Chondrocyte (in vitro differentiated cells): Measurements from ENCODE around the gene CDH16. TPM values are rescaled to one million over a fixed set of nuclear protein-coding genes. Genes with fewer than 3 reads are reported as not detected.

Experiments used
- DNase-seq: peaks from one replicate; pipeline ENCODE4 v3.0.0; 2021; ENCODE audit warnings: mixed read lengths, low spot score
- H3K27ac Mint-ChIP-seq: one replicate; pipeline ENCODE4 v1.8.0; 2021; ENCODE audit warnings: mild to moderate bottlenecking, moderate library complexity, mixed read lengths; ENCODE audit not compliant: unreplicated experiment
- H3K27me3 Mint-ChIP-seq: 2 replicates; pipeline ENCODE4 v1.8.0; 2021; ENCODE audit warnings: low read depth, mixed read lengths
- H3K36me3 Mint-ChIP-seq: 2 replicates; pipeline ENCODE4 v1.8.0; 2021; ENCODE audit warnings: low read depth, mixed read lengths
- H3K4me1 Mint-ChIP-seq: 2 replicates; pipeline ENCODE4 v1.8.0; 2021; ENCODE audit warnings: low read depth, mild to moderate bottlenecking, mixed read lengths
- H3K4me3 Mint-ChIP-seq: one replicate; pipeline ENCODE4 v1.8.0; 2021; ENCODE audit warnings: mild to moderate bottlenecking, moderate library complexity, mixed read lengths; ENCODE audit not compliant: unreplicated experiment
- H3K9me3 Mint-ChIP-seq: 2 replicates; pipeline ENCODE4 v1.8.0; 2021; ENCODE audit warnings: low read depth, mixed read lengths
- CTCF ChIP-seq: fragments of 200-600 bp; sonication (generic); IDR thresholded peaks from 2 replicates; pipeline ENCODE4 v1.5.0; 2021; ENCODE audit warnings: antibody characterized with exemption, mild to moderate bottlenecking, moderate library complexity
- total RNA-seq: library from RNA; stranded (reverse); gene quantifications from 3 replicates; pipeline ENCODE4 v1.2.1, GENCODE V29; 2021

Gene CDH16
- total RNA-seq, 1 donor from 2014 or later = not detected

GRCh38 chr16:66863707-66864106, 55.0 kb downstream of the CDH16 start:
- Mint-ChIP-seq H3K27ac (no peak overlapping the region), H3K9me3 (no peaks in the 10 kb centered on the region), H3K36me3 (no peaks in the 10 kb centered on the region), H3K4me1 (peaks cover 14% of the 10 kb centered on the region), H3K4me3 (no peak overlapping the region), H3K27me3 (no peaks in the 10 kb centered on the region)
- DNase-seq = no peak
- no peak for TF ChIP-seq CTCF

DNA sequence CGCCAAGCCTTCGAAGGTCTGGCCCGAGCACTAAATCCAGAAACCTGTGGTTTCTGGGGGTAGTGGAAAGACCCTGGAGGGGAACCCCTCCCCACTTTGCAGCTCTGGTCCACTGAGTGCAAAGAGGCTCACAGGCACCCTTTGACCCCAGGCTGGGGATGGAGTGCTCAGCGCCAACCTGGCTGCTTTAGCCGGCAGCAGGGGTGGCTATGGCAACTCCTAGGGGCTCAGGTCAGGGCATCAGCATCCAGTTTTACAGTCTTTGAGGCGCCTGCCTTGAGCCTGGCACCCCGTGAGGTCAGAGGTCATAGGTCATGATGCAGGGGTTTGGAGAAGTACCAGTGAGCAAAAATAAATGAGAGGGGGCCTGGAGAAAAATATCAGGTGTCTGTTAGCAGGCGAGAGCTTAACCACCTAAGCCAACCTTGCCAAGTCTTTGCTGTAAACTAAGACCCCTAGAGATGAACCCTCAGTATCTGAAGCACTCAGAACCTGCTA, 56.6 kb downstream of the CDH16 start:
- H3K36me3 Mint-ChIP-seq = no peaks in the 10 kb centered on the region
- no peaks in the 10 kb centered on the region for H3K27me3 Mint-ChIP-seq
- DNase-seq = peak; percentile 44
- no peak overlapping the region for H3K27ac Mint-ChIP-seq
- H3K4me3 Mint-ChIP-seq = no peak overlapping the region
- peaks cover 14% of the 10 kb centered on the region for H3K4me1 Mint-ChIP-seq
- no peaks in the 10 kb centered on the region for H3K9me3 Mint-ChIP-seq
- TF ChIP-seq CTCF = no peak

DNA sequence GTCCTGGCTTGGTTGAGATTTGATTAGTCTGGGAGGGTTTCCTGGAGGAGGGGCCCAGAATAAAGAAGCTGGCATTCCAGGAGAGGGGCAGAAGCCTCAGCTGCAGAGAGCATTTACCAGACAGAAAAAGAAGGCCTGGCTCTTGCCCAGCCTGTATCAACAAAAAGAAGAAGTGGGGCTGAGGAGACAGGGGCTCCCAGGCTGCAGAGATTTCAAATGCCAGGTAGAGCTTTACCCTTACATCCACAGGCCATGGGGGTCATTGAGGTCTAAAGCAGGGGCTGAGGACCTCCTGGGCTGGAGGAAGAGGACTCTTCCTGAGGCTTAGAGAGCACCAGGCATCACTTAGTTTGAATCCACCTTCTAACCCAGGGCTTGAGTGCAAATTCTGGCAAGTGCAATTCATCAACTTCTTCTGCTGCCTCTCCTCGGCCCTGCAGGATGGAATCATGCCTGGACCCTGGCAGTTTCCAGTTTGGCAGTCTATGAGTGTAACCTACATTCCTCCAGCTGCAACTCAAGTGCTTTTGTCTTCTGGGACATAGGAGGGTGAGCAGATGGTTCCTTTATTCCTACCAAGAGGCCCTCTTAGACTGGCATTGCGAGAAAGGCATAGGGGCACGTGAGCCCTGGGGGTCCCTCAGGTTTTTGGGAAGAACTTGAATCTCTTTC, 59.2 kb downstream of the CDH16 start:
- Mint-ChIP-seq H3K27ac (peak overlapping the region; percentile 45), H3K36me3 (no peaks in the 10 kb centered on the region), H3K9me3 (no peaks in the 10 kb centered on the region), H3K4me1 (peaks cover 14% of the 10 kb centered on the region), H3K27me3 (no peaks in the 10 kb centered on the region), H3K4me3 (no peak overlapping the region)
- DNase-seq = no peak
- no peak for TF ChIP-seq CTCF

- Mint-ChIP-seq H3K4me3 (no peak overlapping the region), H3K36me3 (no peaks in the 10 kb centered on the region), H3K27ac (peak overlapping the region; percentile 45), H3K4me1 (peaks cover 14% of the 10 kb centered on the region), H3K27me3 (no peaks in the 10 kb centered on the region), H3K9me3 (no peaks in the 10 kb centered on the region)
- no peak for TF ChIP-seq CTCF
- no peak for DNase-seq
Measured at GRCh38 chr16:66858740-66859396, 59.8 kb downstream of the CDH16 start.

Other genes with a start within 250 kb of the CDH16 start
- gene CMTM4, start 222.1 kb downstream of the CDH16 start, total RNA-seq = 30.1 to 32.5 TPM (median 31.5 TPM) in 3 replicates
- 144 to 153 TPM (median 147 TPM) in 3 replicates for gene DYNC1LI2, start 167.3 kb downstream of the CDH16 start, total RNA-seq
- gene TERB1, start 117.3 kb downstream of the CDH16 start, total RNA-seq = not detected in 3 replicates
- gene NAE1, start 87.9 kb downstream of the CDH16 start, total RNA-seq = 46.7 to 51.4 TPM (median 47.8 TPM) in 3 replicates
- not detected in 3 replicates for gene CA7, start 74.5 kb downstream of the CDH16 start, total RNA-seq
- 8.5 to 9.2 TPM (median 9.0 TPM) in 3 replicates for gene PDP2, start 38.4 kb downstream of the CDH16 start, total RNA-seq
- gene RRAD, start 6.7 kb upstream of the CDH16 start, total RNA-seq = 0.75 to 6.5 TPM (median 4.4 TPM) in 3 replicates
- 55.9 to 64.9 TPM (median 61.3 TPM) in 3 replicates for gene CIAO2B, start 15.5 kb upstream of the CDH16 start, total RNA-seq
- 25.2 to 27.9 TPM (median 26.0 TPM) in 3 replicates for gene CES2, start 16.6 kb upstream of the CDH16 start, total RNA-seq
- gene CES3, start 42.4 kb upstream of the CDH16 start, total RNA-seq = 0.12 to 0.75 TPM (median 0.13 TPM) in 3 replicates
- gene CES4A, start 69.7 kb upstream of the CDH16 start, total RNA-seq = 1.6 to 6.6 TPM (median 2.6 TPM) in 3 replicates
- 56.6 to 62.7 TPM (median 61.3 TPM) in 3 replicates for gene CBFB, start 110.3 kb upstream of the CDH16 start, total RNA-seq
- 14.0 to 18.2 TPM (median 14.9 TPM) in 3 replicates for gene PHAF1, start 191.1 kb upstream of the CDH16 start, total RNA-seq
- 39.9 to 64.4 TPM (median 41.4 TPM) in 3 replicates for gene B3GNT9, start 232.1 kb upstream of the CDH16 start, total RNA-seq
- 16.6 to 20.0 TPM (median 19.1 TPM) in 3 replicates for gene TRADD, start 241.0 kb upstream of the CDH16 start, total RNA-seq
- 14.6 to 17.5 TPM (median 16.0 TPM) in 3 replicates for gene FBXL8, start 241.1 kb upstream of the CDH16 start, total RNA-seq
- gene HSF4, start 245.9 kb upstream of the CDH16 start, total RNA-seq = 11.6 to 19.0 TPM (median 15.7 TPM) in 3 replicates